NCI-H510A treated with DMSO at 0.1 percent for 48 hours (cell line): Measurements from ENCODE around the gene SLC26A6.

ENCODE experiments used
- DNase-seq: peaks from one replicate; lab custom pipeline; 2025; lab: John Stamatoyannopoulos, UW

The SLC26A6 gene

GRCh38 chr3:48599077-48599501, 36.2 kb downstream of the SLC26A6 start:
- DNase-seq = no peak

GRCh38 chr3:48598323-48599076, 36.8 kb downstream of the SLC26A6 start:
- no peak for DNase-seq

- no peak for DNase-seq
Observed at GRCh38 chr3:48597408-48597800, 37.9 kb downstream of the SLC26A6 start.

GRCh38 chr3:48596676-48597407, 38.4 kb downstream of the SLC26A6 start:
- DNase-seq = no peak

GRCh38 chr3:48596157-48596556, 39.1 kb downstream of the SLC26A6 start:
- no peak for DNase-seq

- DNase-seq = no peak
Observed at GRCh38 chr3:48595526-48596121, 39.6 kb downstream of the SLC26A6 start.

GRCh38 chr3:48595075-48595525, 40.2 kb downstream of the SLC26A6 start, which contains the start of gene COL7A1:
TSS of gene COL7A1 (minus strand) at chr3:48595329. CDS start at chr3:48595159, 170 bp downstream.
- no peak for DNase-seq

- DNase-seq = no peak
Observed at GRCh38 chr3:48594417-48595049, 40.7 kb downstream of the SLC26A6 start.

- no peak for DNase-seq
Observed at GRCh38 chr3:48593337-48593736, 41.9 kb downstream of the SLC26A6 start.

GRCh38 chr3:48592519-48593087, 42.7 kb downstream of the SLC26A6 start:
- DNase-seq = no peak

GRCh38 chr3:48591886-48592518, 43.3 kb downstream of the SLC26A6 start:
- DNase-seq = no peak

GRCh38 chr3:48591436-48591835, 43.8 kb downstream of the SLC26A6 start:
- no peak for DNase-seq

- no peak for DNase-seq
Observed at GRCh38 chr3:48588230-48588629, 47.0 kb downstream of the SLC26A6 start.

- no peak for DNase-seq
Observed at GRCh38 chr3:48587686-48588085, 47.6 kb downstream of the SLC26A6 start.

GRCh38 chr3:48585411-48585810, 49.9 kb downstream of the SLC26A6 start:
- no peak for DNase-seq

GRCh38 chr3:48584836-48585235, 50.4 kb downstream of the SLC26A6 start:
- no peak for DNase-seq

- no peak for DNase-seq
Observed at GRCh38 chr3:48581621-48582481, 53.4 kb downstream of the SLC26A6 start.

GRCh38 chr3:48576647-48577046, 58.6 kb downstream of the SLC26A6 start:
- no peak for DNase-seq
